ENCODE data around the gene PCDHGB2.

PCDHGB2 gene

DNA sequence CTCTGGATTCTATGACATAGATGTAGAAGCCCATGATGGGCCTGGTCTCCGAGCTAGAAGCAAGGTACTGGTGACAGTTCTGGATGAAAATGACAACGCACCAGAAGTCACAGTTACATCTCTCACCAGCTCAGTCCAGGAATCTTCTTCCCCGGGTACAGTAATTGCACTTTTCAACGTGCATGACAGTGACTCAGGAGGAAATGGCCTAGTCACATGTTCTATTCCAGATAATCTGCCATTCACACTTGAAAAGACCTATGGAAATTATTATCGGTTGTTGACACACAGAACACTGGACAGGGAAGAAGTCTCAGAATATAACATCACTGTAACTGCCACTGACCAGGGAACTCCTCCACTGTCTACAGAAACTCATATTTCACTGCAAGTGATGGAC lies 3.7 kb upstream of the PCDHGB2 start:
- Histone ChIP-seq H3K9ac (ENCODE audit: low read depth, low read length) (no peak overlapping the region), H3K27me3 (ENCODE audit: insufficient read depth, low read length) (no peaks in the 10 kb centered on the region), H3K4me3 (ENCODE audit: low read length) (no peak overlapping the region), H3K36me3 (ENCODE audit: insufficient read depth, low read depth, low read length) (no peaks in the 10 kb centered on the region; the same call in 1 of the 2 replicates), H3K4me1 (ENCODE audit: insufficient read depth, low read length) (no peaks in the 10 kb centered on the region), H3K27ac (ENCODE audit: low read length) (no peak overlapping the region), H3K9me3 (ENCODE audit: insufficient read depth, low read depth, low read length) (peaks cover 71% of the 10 kb centered on the region)

DNA sequence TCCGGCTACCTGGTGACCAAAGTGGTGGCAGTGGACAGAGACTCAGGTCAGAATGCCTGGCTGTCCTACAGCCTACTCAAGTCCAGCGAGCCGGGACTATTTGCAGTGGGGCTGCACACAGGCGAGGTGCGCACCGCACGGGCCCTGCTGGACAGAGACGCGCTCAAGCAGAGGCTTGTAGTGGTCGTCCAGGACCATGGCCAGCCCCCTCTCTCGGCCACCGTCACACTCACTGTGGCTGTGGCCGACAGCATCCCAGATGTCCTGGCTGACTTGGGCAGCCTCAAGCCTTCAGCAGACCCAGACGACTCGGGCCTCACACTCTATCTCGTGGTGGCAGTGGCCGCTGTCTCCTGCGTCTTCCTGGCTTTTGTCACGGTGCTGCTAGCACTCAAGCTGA lies 2.8 kb upstream of the PCDHGB2 start:
- no peaks in the 10 kb centered on the region for H3K27me3 ChIP-seq (ENCODE audit: insufficient read depth, low read length)
- peaks cover 70% of the 10 kb centered on the region for H3K9me3 ChIP-seq (ENCODE audit: insufficient read depth, low read depth, low read length)
- no peaks in the 10 kb centered on the region; the same call in 1 of the 2 replicates for H3K36me3 ChIP-seq (ENCODE audit: insufficient read depth, low read depth, low read length)
- no peak overlapping the region for H3K9ac ChIP-seq (ENCODE audit: low read depth, low read length)
- H3K4me1 ChIP-seq (ENCODE audit: insufficient read depth, low read length), result no peaks in the 10 kb centered on the region
- H3K27ac ChIP-seq (ENCODE audit: low read length), result no peak overlapping the region
- no peak overlapping the region for H3K4me3 ChIP-seq (ENCODE audit: low read length)

DNA sequence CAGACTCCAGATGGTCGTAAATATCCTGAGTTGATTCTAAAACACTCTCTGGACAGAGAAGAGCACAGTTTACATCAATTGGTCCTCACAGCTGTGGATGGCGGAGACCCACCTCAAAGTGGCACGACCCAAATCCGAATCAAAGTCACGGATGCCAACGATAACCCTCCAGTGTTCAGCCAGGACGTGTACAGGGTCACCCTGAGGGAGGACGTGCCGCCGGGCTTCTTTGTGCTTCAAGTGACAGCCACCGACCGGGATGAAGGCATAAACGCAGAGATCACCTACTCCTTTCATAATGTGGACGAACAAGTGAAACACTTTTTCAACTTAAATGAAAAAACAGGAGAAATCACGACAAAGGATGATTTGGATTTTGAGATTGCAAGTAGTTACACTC lies 891 bp downstream of the PCDHGB2 start:
- Histone ChIP-seq H3K4me1 (ENCODE audit: insufficient read depth, low read length) (no peaks in the 10 kb centered on the region), H3K9me3 (ENCODE audit: insufficient read depth, low read depth, low read length) (peaks cover 76% of the 10 kb centered on the region), H3K27me3 (ENCODE audit: insufficient read depth, low read length) (no peaks in the 10 kb centered on the region), H3K9ac (ENCODE audit: low read depth, low read length) (no peak overlapping the region), H3K4me3 (ENCODE audit: low read length) (no peak overlapping the region), H3K27ac (ENCODE audit: low read length) (no peak overlapping the region), H3K36me3 (ENCODE audit: insufficient read depth, low read depth, low read length) (no peaks in the 10 kb centered on the region; the same call in 1 of the 2 replicates)

DNA sequence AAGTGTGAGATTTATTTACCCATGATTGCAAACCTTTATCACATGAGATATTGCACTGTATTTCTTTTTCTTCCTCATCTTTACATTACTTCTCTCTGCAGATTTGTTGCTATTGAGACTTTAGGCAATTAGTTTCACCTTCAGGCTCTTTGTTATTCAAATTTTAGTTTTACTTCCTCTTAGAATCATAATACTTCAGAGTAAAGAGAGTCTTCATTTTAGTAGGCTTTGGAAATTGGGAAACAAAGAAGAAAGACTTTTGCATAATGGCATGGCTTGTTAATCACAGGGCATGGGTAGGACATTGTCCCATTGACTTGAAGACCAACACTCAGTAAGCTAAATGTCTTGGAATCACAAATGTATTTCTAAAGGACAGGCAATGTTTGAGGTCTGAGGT lies 2.9 kb downstream of the PCDHGB2 start:
- Histone ChIP-seq H3K36me3 (ENCODE audit: insufficient read depth, low read depth, low read length) (no peaks in the 10 kb centered on the region; the same call in 1 of the 2 replicates), H3K4me3 (ENCODE audit: low read length) (peak overlapping the region; percentile 23; the same call in 1 of the 2 replicates), H3K27ac (ENCODE audit: low read length) (no peak overlapping the region), H3K9ac (ENCODE audit: low read depth, low read length) (no peak overlapping the region), H3K27me3 (ENCODE audit: insufficient read depth, low read length) (no peaks in the 10 kb centered on the region), H3K4me1 (ENCODE audit: insufficient read depth, low read length) (no peaks in the 10 kb centered on the region), H3K9me3 (ENCODE audit: insufficient read depth, low read depth, low read length) (peaks cover 75% of the 10 kb centered on the region)

DNA sequence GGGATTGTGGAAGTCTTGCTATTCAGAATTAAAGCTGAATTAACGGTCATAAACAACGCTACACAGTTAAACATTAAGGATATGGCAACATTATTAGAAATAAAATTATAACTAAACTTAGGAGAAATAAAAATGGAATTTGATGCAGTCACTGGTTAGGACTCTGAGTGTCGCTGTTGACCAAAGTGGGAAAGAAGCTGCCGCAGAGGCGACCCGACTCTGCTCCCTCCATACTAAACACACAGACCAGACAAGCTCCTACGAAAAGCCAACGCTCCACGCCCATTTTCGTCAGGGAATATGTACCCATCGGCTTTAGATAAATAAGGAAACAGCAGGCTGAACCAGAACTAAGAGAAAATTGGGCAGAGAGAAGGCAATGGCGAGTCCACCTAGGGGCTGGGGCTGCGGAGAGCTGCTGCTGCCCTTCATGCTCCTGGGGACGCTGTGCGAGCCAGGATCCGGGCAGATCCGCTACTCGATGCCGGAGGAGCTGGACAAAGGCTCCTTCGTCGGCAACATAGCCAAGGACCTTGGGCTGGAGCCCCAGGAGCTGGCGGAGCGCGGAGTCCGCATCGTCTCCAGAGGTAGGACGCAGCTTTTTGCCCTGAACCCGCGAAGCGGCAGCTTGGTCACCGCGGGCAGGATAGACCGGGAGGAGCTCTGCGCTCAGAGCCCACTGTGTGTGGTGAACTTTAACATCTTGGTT lies 4.3 kb downstream of the PCDHGB2 start, which contains the start of gene PCDHGA5:
Gene PCDHGA5, plus strand, starts transcription at position 211 of the 709 bp plus-strand sequence. Its CDS starts 169 bp downstream, at position 380.
- Histone ChIP-seq H3K9ac (ENCODE audit: low read depth, low read length) (no peak within 1 kb of the TSS), H3K27ac (ENCODE audit: low read length) (no peak within 1 kb of the TSS), H3K4me3 (ENCODE audit: low read length) (0 out of 2 replicates have a peak within 1 kb of the TSS, but pooled peaks have one; percentile 23), H3K4me1 (ENCODE audit: insufficient read depth, low read length) (no peaks in the 10 kb centered on the region), H3K36me3 (ENCODE audit: insufficient read depth, low read depth, low read length) (no peaks in the 10 kb centered on the region; the same call in 1 of the 2 replicates), H3K27me3 (ENCODE audit: insufficient read depth, low read length) (no peaks in the 10 kb centered on the region), H3K9me3 (ENCODE audit: insufficient read depth, low read depth, low read length) (peaks cover 68% of the 10 kb centered on the region)

DNA sequence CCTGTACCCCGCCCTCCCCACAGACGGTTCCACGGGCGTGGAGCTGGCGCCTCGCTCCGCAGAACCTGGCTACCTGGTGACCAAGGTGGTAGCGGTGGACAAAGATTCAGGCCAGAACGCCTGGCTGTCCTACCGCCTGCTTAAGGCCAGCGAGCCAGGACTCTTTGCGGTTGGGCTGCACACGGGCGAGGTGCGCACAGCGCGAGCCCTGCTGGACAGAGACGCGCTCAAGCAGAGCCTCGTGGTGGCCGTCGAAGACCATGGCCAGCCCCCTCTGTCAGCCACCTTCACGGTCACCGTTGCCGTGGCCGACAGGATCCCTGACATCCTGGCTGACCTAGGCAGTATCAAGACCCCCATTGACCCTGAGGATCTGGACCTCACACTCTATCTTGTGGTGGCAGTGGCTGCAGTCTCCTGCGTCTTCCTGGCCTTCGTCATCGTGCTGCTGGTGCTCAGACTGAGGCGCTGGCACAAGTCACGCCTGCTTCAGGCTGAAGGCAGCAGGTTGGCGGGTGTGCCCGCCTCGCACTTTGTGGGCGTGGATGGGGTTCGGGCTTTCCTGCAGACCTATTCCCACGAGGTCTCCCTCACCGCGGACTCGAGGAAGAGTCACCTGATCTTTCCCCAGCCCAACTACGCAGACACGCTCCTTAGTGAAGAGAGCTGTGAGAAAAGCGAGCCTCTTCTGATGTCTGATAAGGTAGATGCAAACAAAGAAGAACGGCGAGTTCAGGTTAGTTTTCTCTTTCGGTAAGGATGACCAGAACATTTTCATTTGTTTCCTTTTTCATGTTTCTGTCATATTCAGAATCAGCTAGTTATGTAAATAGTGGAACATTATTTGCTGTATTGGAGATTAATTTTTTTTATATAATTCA lies 6.5 kb downstream of the PCDHGB2 start:
- peaks cover 69% of the 10 kb centered on the region for H3K9me3 ChIP-seq (ENCODE audit: insufficient read depth, low read depth, low read length)
- no peaks in the 10 kb centered on the region; the same call in 1 of the 2 replicates for H3K36me3 ChIP-seq (ENCODE audit: insufficient read depth, low read depth, low read length)

DNA sequence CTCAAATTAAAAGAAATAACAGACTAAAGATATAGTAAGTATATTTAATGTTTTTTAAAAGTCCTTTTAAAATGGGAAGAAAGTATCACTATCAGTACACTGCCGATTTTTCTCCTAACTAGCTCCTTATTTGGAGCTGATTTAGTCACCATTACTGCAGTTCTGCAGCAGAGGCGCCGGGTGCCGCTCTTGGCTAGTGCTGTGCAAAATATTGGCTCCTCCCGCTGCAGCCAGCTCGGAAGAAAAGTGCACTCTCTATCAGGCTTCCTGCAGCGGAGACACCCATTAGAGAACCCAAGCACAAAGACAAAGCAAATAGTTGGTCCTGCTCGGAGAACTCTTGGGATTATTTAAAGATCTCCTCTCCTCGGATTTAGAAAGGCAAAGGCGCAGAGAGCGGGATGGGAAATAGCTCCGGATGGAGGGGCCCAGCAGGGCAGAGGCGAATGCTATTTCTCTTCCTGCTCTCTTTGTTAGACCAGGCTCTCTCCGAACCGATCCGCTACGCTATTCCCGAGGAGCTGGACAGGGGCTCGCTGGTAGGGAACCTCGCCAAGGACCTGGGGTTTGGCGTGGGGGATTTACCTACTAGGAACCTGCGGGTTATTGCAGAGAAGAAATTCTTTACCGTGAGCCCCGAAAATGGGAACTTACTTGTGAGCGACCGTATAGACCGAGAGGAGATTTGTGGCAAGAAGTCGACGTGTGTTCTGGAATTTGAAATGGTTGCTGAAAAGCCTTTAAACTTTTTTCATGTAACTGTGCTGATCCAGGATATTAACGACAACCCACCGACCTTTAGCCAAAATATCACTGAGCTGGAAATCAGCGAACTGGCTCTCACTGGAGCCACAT lies 10.4 kb downstream of the PCDHGB2 start, which contains the start of gene PCDHGB3:
Gene PCDHGB3, plus strand, starts transcription at position 249 of the 855 bp plus-strand sequence. Its CDS starts 153 bp downstream, at position 402.
- Histone ChIP-seq H3K9ac (ENCODE audit: low read depth, low read length) (no peak within 1 kb of the TSS), H3K4me1 (ENCODE audit: insufficient read depth, low read length) (no peaks in the 10 kb centered on the region), H3K27me3 (ENCODE audit: insufficient read depth, low read length) (no peaks in the 10 kb centered on the region), H3K9me3 (ENCODE audit: insufficient read depth, low read depth, low read length) (peaks cover 73% of the 10 kb centered on the region), H3K36me3 (ENCODE audit: insufficient read depth, low read depth, low read length) (no peaks in the 10 kb centered on the region; the same call in 1 of the 2 replicates), H3K27ac (ENCODE audit: low read length) (no peak within 1 kb of the TSS), H3K4me3 (ENCODE audit: low read length) (no peak within 1 kb of the TSS; the same call in 1 of the 2 replicates)

More for the DNA sequence above, 6.5 kb downstream of the PCDHGB2 start:
- no peak overlapping the region for H3K27ac ChIP-seq (ENCODE audit: low read length)
- H3K4me3 ChIP-seq (ENCODE audit: low read length), result no peak overlapping the region
- no peaks in the 10 kb centered on the region for H3K27me3 ChIP-seq (ENCODE audit: insufficient read depth, low read length)
- no peaks in the 10 kb centered on the region for H3K4me1 ChIP-seq (ENCODE audit: insufficient read depth, low read length)
- H3K9ac ChIP-seq (ENCODE audit: low read depth, low read length), result no peak overlapping the region

DNA sequence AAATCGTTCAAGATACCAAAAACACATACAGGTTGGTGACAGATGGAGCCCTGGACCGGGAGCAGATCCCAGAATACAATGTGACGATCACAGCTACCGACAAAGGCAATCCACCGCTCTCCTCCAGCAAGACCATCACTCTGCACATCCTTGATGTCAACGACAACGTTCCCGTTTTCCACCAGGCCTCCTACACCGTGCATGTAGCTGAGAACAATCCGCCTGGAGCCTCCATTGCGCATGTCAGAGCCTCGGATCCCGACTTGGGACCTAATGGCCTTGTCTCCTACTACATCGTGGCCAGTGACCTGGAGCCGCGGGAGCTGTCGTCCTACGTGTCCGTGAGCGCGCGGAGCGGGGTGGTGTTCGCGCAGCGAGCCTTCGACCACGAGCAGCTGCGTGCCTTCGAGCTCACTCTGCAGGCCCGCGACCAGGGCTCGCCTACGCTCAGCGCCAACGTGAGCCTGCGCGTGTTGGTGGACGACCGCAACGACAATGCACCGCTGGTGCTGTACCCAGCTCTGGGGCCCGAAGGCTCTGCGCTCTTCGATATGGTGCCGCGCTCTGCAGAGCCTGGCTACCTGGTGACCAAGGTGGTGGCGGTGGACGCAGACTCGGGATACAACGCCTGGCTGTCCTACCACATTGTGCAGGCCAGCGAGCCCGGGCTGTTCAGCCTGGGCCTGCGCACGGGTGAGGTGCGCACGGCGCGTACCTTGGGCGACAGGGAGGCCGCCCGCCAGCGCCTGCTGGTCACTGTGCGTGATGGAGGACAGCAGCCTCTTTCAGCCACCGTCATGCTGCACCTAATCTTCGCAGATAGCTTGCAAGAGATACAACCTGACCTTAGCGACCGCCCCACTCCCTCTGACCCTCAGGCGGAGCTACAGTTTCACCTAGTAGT lies 12.0 kb downstream of the PCDHGB2 start:
- H3K9me3 ChIP-seq (ENCODE audit: insufficient read depth, low read depth, low read length), result peaks cover 67% of the 10 kb centered on the region
- no peak overlapping the region; the same call in 1 of the 2 replicates for H3K4me3 ChIP-seq (ENCODE audit: low read length)
- H3K4me1 ChIP-seq (ENCODE audit: insufficient read depth, low read length), result no peaks in the 10 kb centered on the region
- no peak overlapping the region for H3K9ac ChIP-seq (ENCODE audit: low read depth, low read length)
- no peaks in the 10 kb centered on the region for H3K27me3 ChIP-seq (ENCODE audit: insufficient read depth, low read length)
- H3K36me3 ChIP-seq (ENCODE audit: insufficient read depth, low read depth, low read length), result no peaks in the 10 kb centered on the region
- no peak overlapping the region for H3K27ac ChIP-seq (ENCODE audit: low read length)

DNA sequence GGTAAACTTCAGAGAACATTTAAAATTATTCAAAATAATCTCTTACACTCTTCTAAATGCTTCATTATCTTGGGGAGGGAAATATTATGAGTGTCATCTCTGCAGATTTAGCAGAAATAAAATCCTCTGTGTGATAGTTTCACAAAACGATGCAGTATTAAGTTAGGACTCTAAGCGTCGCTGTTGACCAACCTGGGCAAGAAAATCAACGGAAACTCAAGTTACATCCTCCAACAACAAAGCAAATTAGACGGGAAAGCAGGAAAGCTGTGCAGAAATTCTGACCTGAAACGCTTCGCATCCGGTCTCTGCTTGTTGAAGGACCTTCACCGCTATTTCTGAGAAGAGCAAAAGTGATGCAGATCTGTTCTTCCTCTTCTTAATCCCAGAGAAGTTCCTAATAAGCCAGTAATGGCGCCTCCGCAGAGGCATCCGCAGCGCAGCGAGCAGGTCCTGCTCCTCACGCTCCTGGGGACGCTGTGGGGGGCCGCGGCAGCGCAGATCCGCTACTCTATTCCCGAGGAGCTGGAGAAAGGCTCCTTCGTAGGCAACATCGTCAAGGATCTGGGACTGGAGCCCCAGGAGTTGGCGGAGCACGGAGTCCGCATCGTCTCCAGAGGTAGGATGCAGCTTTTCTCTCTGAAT lies 14.0 kb downstream of the PCDHGB2 start, which contains the start of gene PCDHGA6:
Gene PCDHGA6, plus strand, starts transcription at position 219 of the 645 bp plus-strand sequence. Its CDS starts 193 bp downstream, at position 412.
- Histone ChIP-seq H3K27me3 (ENCODE audit: insufficient read depth, low read length) (no peaks in the 10 kb centered on the region), H3K36me3 (ENCODE audit: insufficient read depth, low read depth, low read length) (no peaks in the 10 kb centered on the region), H3K4me1 (ENCODE audit: insufficient read depth, low read length) (no peaks in the 10 kb centered on the region), H3K9me3 (ENCODE audit: insufficient read depth, low read depth, low read length) (peaks cover 74% of the 10 kb centered on the region), H3K27ac (ENCODE audit: low read length) (no peak within 1 kb of the TSS), H3K9ac (ENCODE audit: low read depth, low read length) (no peak within 1 kb of the TSS), H3K4me3 (ENCODE audit: low read length) (no peak within 1 kb of the TSS)

DNA sequence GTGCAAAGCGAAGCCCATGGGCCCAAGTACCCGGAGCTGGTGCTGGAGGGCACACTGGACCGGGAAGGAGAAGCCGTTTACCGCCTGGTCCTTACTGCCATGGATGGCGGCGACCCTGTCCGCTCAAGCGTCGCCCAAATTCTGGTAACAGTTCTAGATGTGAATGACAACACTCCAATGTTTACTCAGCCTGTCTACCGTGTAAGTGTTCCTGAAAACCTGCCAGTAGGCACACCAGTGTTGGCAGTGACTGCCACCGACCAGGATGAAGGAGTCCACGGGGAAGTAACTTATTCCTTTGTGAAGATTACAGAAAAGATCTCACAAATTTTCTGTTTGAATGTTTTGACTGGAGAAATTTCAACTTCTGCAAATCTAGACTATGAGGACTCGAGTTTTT lies 14.8 kb downstream of the PCDHGB2 start:
- Histone ChIP-seq H3K9ac (ENCODE audit: low read depth, low read length) (no peak overlapping the region), H3K4me3 (ENCODE audit: low read length) (no peak overlapping the region), H3K36me3 (ENCODE audit: insufficient read depth, low read depth, low read length) (no peaks in the 10 kb centered on the region), H3K27me3 (ENCODE audit: insufficient read depth, low read length) (no peaks in the 10 kb centered on the region), H3K9me3 (ENCODE audit: insufficient read depth, low read depth, low read length) (peaks cover 76% of the 10 kb centered on the region), H3K27ac (ENCODE audit: low read length) (no peak overlapping the region), H3K4me1 (ENCODE audit: insufficient read depth, low read length) (no peaks in the 10 kb centered on the region)

All from iPS-20b (cell line).